GM18868 (cell line): ENCODE measurements around the gene TRAPPC3.

Experiments used
- ATAC-seq: cut with Tn5 transposase; IDR thresholded peaks from one replicate; pipeline ENCODE4 v1.9.1; 2021; ENCODE audit warnings: mild to moderate bottlenecking, moderate library complexity; ENCODE audit not compliant: unreplicated experiment

Gene TRAPPC3

DNA sequence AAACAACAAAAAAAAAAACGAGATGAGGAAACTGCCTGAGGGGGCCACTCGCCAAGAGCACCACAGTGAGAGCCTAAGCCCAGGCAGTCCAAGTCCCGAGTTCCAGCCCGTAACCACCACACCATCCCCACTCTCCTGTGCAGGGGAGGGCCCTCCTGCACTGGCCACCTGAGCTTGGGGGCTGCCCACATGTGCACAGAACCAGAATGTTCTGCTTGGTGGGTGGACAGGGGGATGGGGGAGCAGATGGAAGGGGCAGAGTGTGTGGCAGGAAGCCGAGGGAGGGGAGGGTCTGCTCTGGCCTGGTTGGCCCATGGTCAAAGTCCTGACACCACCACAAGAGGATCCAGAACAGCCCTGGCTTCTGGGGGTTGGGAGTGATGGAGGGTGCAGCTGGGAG is 43.0 kb downstream of the TRAPPC3 start:
- ATAC-seq, result no peak

DNA sequence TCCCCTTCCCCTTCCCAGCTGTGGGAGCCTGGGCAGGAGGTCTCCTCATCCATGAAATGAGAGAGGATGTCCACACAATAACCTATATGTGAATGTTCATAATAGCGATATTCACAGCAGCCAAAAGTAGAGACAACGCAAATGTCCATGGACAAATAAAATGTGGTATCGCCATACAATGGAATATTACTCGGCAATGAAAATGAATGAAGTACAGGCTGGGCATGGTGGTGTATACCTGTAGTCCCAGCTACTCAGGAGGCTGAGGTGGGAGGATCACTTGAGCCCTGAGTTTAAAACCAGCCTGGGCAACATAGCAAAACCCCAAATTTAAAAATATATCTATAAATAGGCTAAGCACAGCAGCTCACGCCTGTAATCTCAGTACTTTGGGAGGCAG is 47.7 kb downstream of the TRAPPC3 start:
- ATAC-seq, result no peak

DNA sequence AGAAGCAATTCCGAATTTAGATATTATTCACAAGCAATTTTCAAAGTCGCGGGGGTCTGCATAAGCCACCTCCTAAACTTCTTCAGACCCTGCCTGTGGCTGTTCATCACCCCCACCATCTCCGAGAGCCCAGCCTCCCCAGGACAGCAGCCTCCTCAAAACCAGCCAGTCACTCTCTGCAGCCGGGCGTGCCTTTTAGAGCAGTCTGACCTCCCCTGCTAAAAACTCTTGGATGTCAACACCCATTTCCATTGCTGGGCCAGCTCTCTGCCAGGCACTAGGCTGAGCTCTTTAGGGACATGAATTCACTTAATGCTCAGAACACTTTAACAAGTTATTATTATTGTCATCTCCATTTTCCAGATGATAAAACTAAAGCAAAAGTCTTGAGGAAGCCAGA is 48.9 kb downstream of the TRAPPC3 start:
- ATAC-seq, result no peak

- peak; percentile 56 for ATAC-seq
These were observed 49.5 kb downstream of the TRAPPC3 start for GRCh38 chr1:36099681-36100341.

- no peak for ATAC-seq
These were observed 50.5 kb downstream of the TRAPPC3 start for GRCh38 chr1:36098650-36099365.

DNA sequence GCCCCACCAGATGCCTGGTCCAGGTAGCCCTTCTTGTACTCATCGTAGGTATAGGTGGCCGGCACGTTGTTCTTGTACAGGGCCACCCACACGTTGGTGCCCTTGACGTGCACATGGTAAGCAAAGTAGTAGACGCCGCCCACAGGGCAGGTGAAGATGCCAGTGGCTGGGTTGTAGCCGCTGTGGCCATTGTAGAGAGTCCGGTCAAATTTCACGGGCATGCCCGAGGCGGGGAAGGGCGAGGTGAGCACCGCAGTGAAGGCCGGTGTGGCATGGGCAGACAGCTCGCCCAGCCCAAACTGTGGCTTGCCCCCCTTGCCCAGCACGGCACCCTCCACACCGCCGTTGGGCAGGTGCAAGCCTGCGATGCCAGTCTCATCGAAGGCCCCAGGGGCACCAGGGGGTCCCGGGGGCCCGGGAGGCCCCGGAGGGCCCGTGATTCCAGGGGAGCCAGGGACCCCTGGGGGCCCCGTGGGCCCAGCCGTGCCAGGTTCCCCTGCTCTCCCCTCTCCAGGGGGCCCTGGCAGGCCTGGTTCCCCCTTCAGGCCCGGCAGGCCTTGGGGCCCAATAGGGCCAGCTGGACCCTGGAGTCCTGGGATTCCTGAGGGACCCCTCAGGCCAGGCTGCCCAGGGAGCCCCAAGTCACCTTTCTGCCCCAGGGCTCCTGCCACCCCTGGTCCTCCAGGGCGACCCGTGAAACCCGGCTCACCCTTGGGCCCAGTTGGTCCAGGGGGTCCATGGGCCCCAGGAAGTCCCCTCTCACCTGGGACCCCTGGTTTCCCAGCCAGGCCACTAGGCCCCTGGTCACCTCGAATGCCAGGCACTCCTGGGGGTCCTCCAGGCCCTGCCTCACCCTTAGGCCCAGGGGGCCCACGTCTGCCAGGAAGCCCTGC is 51.3 kb downstream of the TRAPPC3 start:
- ATAC-seq, result no peak

DNA sequence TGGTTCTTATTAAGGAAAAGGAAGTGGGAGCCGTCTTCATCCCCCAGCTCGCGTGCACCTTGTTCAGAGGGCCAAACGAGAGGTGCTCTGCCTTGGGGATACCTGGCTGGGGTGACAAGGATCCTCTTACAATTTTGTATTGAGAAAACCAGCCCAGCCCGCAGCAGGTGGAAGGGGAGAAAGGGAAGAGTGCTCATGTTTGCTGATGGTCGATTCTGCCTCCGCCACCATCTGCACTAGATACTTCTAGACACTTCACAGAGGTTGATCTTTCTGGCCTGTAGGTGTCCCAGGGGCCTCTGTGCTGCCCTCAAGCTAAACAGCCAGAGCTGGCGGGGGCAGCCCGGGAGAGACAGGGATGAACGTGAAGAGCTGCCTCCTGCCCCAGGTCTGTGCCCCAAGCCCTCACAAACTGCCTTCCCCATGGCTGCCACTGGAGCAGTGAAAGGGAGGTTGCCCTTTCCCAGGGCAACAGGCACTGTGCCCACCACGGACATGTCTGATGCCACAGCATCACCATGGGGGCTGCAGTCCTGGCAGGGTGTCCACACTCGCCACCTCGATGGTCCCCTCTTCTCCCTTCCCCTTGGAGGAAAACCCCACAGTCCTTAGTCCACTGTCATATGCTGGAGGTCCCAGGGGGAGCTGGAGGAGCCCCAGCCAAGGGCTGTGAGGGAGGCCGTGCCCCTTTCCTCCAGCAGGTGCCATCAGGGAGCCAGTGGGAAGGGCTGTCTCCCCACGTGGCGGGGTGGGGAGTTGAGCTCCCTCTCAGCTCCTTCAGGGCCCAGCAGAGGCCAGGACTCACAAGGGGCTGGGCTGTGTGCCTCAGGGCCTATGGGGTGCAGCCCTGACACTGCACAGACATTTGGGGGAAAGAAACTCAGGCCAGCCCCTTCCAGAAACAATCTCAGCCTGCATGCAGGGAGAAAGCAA is 52.5 kb downstream of the TRAPPC3 start:
- no peak for ATAC-seq

DNA sequence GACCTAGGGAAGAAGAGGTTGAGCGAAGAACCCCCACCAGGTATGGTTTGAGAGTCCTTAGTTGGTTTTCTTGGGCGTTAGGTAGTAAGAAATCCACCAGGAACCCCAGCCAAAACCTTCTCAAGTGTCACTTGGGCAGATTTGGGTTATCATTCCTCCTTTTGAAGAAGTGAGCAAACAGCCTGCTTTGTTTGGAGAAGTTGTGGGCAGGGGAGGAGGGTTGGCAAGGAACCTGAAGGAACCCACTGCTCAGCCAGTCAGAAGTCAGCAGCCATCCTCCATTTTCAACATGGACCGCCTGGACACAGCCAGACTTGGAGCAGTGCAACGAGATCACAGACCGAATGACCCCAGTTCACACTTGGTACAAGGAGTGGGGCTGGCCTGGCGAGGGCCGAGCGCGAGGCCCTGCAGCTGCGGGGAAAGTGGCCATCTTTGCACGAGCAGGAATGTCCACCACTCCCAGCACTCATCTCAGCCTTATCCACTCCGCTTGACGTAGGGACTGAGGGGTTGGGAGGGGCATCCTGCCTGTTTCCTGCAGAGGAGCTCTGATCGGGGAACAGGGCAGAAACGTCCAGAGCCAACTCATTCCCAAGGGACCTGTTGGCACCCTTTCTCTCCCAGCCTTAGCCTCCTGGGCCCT is 53.4 kb downstream of the TRAPPC3 start:
- ATAC-seq, result no peak

DNA sequence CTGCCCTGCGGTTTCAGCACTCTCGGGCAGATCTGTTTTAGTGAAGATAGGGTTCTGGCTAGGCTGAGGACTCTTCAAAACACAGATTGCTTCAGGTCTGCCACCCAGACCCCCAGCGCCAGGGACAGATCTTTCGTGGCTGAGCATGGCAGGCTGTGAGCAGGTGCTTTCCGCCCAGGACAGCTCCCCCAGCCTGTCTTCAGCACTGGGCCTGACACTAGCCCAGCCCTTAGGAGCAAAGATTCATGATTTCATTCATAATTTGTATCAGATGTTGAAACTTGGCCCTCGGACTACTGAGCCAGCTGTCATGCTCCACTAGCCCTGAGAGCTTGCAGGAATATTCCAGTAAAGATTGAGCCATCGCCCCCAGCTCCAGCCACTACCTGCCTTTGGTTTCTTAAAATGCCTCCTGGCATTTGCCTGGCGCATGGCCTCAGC is 54.6 kb downstream of the TRAPPC3 start:
- ATAC-seq, result no peak

- ATAC-seq, result no peak
These were observed 55.4 kb downstream of the TRAPPC3 start for GRCh38 chr1:36093929-36094328.

- ATAC-seq, result no peak
These were observed 56.1 kb downstream of the TRAPPC3 start for GRCh38 chr1:36093226-36093625.

- no peak for ATAC-seq
These were observed 56.5 kb downstream of the TRAPPC3 start for GRCh38 chr1:36092798-36093185.

DNA sequence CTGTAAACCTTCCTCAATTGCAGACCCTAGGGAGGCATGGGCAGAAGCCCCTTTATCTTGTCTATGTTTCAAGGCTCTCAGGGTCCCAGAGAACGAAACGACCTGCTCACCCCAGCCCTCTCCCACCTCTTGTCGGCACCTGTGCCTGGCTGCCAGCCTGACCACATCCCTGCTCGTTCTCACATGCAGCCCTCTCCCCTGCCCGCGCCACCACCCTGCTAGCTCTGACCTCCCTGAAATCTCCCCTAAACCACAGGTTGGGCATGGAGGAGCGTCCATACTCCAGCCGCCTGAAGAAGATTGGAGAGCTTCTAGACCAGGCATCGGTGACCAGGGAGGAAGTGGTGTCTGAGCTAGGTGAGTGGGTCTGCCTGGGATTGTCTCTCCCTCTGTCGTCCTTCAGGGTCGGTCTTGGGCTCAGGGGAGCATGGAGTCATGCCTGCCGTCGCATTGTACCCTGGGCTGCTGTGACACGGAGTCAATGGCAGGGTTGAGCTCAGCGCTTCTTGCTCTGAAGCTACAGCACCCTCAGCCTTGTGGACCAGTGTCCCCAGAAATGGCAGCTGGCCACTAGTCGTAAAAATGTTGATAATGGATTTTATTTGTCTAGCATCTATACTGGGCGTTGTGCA is 57.0 kb downstream of the TRAPPC3 start:
- no peak for ATAC-seq

DNA sequence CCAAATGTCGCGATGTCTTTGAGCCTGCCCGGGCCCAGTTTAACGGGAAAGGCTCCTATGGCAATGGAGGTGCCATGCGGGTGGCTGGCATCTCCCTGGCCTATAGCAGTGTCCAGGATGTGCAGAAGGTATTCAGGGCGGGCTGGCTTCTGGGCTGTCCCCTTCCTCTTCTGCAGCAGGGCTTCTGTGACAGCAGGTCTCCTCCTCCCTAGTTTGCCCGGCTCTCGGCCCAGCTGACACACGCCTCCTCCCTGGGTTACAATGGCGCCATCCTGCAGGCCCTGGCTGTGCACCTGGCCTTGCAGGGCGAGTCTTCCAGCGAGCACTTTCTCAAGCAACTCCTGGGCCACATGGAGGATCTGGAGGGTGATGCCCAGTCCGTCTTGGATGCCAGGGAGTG is 57.6 kb downstream of the TRAPPC3 start:
- ATAC-seq, result no peak

DNA sequence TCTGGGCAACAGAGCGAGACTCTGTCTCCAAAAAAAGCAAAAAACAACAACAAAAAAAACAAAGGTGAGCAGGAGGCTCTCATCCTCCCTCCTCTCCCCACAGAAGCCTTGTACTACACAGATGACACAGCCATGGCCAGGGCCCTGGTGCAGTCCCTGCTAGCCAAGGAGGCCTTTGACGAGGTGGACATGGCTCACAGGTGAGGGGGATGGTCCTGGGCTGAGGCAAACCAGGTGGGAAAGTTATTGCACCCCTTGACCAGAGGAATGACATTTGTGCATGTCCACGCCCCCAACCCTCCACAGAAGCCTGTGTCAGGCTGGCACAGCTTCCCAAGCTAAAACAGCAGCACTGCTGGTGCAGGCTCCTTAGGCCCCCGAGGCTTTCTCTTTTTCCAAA is 58.1 kb downstream of the TRAPPC3 start:
- no peak for ATAC-seq

- no peak for ATAC-seq
These were observed 59.7 kb downstream of the TRAPPC3 start for GRCh38 chr1:36089393-36090121.

DNA sequence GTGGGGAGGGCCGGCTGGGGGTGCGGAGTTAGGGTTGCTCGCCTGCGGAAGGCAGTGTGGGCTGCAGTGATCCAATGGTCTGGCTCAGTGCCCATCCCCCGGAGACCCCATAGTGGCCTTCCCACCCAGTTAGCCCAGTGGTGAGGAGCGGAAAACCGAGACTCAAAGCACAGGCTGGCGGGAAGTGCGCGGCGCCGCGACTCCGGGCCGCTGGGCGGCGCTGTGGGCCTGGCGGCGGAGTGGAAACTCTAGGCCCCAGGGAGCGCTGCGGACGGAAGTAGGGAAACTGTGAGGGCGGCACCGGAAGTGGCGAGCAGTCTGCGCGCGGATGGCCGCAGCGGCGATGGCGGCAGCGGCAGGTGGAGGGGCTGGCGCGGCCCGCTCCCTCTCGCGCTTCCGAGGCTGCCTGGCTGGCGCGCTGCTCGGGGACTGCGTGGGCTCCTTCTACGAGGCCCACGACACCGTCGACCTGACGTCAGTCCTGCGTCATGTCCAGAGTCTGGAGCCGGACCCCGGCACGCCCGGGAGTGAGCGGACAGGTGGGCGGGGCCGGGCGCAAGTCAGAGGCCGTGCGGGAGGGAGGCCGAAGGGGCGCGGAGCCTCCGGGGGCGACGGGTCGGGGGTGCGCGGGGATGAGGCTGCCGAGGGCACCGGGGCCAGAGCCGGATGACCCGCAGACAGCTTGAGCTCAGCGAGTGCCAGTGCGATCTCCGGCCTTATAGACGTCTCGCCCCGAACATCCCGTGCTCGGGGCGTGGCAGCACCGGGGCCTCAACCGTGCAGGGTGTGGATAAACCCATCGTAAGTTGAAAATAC is 60.5 kb downstream of the TRAPPC3 start, which contains the start of gene ADPRS:
Gene ADPRS, plus strand, starts transcription at position 316 of the 816 bp plus-strand sequence. Its CDS starts 13 bp downstream, at position 329.
- ATAC-seq, result peak; percentile 77

DNA sequence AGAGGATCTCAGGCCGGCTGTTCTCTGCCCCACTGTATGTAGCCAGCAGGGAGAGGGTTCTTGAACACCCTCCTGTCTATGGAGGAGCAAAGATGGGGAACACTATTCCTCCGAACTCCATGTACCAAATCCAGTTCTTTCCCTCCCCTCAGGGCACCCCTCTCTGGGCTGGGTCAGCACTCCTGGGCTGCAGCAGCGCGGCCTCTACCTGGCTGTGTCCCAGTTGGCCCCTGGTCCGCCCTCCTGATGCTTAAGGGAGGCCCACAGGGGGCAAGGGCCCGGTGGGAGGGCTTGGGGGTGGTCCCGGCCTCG is 61.1 kb downstream of the TRAPPC3 start:
- peak; percentile 6 for ATAC-seq
